ENCODE measurements around the gene CCDC38.
A peak's percentile ranks its signal among the peaks of the same experiment; 100 is the strongest.

Gene CCDC38

DNA sequence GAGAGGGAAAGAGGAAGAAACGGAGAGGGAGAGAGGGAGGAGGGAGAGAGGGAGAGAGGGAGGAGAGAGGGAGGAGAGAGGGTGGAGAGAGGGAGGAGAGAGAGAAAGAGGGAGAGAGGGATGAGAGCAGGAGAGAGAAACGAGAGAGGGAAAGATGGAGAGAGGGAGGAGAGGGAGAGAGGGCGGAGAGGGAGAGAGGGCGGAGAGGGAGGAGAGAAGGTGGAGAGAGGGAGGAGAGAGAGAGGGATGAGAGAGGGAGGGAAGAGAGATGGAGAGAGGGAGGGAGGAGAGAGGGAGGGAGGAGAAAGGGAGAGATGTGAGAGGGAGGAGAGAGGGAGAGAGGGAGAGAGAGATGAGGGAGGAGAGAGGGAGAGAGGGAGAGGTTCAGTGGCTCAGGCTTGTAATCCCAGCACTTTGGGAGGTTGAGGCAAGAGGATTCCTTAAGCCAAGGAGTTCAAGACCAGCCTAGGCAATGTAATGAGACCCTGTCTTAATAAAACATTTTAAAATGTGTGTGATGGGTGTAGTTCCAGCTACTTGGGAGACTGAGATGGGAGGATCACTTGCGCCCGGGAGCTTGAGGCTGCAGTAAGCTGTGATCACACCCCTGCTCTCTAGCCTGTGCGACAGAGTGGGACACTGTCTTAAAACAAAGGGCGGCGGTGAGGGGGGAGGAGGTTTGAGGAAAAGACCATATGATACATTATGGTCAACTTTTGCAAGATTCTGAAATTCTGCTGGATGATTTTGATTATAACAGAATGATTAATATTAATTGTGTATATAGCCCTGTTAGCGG, 105.0 kb downstream of the CCDC38 start:
- DNase-seq (ENCODE audit: low spot score) (no peak), FAIRE-seq (no peak)

DNA sequence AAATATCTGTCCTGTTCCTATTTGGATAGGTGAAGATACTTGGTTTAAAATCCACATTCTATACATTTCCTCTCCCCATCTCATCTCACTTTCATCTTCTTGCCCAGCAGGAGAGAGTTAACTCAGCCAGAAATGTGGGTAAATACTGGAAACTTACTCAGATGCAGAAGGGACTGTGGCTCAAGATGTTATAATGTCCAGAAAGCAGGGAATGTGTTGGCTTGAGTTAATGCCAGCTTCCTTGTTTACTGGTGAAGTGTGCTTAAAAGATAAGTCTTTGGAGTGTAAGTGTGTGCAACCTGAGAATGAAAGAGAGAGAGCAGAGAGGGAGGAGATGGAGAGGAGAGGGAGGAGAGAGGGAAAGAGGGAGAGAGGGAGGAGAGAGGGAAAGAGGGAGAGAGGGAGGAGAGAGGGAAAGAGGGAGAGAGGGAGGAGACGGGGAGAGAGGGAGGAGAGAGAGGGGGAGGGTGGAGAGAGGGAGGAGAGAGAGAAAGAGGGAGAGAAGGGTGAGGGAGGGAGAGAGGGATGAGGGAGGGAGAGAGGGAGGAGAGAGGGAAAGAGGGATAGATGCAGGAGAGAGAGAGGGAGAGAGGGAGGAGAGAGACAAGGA, 105.7 kb downstream of the CCDC38 start:
- FAIRE-seq = no peak
- DNase-seq (ENCODE audit: low spot score) = no peak

DNA sequence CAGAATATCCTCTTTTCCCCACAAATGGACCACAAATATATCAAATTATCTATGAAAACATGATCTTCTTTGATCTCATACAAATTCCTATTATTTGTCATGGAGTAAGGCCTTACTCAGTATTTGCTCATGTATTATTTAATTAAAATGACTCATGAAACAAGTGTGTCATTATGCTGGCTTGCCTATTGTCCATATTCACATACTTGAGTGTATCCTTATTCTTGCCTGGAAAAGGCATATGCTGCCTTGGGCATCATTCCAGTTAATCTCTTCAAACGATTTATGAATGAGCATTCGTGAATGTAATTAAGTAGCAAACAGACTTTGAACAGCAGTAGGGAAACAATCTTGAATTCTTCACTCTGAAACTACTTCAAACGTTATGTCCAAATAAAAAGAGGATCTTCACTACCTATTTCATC, 106.2 kb downstream of the CCDC38 start:
- no peak for DNase-seq (ENCODE audit: low spot score)
- no peak for FAIRE-seq

DNA sequence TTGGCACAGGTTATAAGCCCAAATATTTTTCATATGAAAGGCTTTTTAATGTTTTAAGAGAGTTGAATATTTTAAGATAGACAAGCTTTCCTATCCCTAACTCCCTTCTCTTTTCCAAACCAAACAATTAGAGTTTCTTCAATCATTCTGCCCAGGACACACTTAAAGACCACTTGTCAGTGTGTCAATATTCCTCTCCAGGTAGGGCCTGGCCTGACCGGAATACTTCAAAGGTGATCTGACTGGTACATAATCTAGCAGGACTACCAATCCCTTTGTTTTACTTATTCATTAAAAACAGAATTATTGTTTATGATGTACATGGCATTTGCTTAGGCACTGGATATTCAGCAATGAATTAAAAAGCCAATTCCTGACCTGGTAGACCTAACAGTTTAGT, 107.8 kb downstream of the CCDC38 start:
- no peak for DNase-seq (ENCODE audit: low spot score)
- no peak for FAIRE-seq

DNA sequence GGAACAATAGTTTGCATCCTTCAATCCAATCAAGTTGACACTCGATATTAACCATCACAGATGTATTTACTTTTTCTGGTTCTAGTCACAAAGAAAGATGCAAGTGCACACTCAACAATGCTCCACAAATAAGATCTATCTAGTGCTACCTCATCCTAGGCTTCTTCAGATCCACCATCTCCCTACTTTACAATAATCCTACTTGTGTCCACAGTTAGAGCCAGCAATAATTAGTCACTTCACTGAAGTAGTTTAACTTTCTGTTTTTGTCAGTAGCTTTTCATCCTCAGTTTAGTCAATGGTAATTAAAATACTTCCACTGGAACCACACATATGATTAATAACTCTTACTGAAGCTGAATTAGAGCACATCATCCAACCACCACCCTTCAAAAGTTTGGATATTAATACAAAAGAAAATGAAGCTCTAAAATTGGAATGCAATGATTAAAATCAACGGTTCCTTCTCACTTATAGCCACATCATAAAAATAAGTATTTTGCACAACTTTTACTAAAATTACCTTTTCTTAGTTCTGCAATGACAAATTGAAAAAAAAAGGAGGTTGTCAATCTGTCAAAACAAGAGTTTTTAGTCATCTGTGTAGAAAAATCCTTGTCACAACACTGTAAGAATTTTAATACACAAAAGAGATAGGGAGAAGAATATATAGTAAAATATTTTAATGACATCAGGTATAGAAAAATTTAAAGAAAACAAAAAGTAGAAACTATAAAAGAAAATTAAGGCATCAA, 111.9 kb downstream of the CCDC38 start:
- FAIRE-seq = no peak
- DNase-seq (ENCODE audit: low spot score) = no peak

DNA sequence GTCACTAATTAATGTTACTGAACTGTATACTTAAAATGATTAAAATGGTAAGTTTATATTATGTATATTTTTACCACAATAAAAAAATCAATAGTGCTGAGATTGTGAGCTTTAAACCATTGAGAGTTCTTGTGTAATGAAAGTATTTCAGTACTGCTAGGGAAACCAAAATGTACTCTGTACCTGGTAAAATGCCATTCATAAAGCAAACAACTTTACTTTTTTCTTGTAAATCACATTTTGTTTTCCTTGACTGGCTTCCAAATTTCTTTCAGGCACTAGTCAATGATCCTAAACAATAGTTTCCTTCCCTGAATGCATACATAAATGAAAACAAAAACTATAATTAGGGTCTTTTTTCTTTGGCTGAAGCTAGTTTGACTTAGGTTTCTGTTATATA, 113.0 kb downstream of the CCDC38 start:
- DNase-seq (ENCODE audit: low spot score) (no peak), FAIRE-seq (no peak)

DNA sequence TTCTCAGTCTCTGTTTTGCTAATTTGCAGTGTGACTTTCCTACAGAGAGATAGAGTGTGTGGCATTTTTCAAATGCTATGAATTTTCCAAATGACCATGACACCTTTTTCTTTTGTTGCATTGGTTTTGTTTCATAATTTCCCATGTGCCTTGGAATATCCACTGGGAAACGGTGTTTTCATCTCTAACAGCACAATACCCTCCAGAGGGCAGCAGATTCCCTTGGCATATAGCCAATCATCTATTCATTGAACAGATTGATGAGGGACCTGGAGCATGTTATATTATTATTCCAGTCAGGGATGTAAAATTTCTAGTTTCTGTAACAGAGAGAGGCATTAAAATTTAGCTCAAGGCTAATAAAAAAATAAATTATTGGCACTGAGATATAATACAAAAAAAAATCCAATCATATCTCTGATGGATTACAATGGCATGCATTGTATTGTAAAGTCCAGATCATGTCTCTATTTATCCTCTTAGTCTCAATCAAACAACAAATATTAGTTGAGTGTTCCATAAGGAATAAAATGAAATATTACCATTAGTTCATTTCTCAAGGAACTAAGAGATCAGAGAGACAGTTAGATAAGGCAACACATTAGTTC, 122.2 kb downstream of the CCDC38 start:
- FAIRE-seq (no peak), DNase-seq (ENCODE audit: low spot score) (peak; percentile 20)

All from RCC 7860 (cell line).